ENCODE data around the gene RRP8.

The RRP8 gene

GRCh38 chr11:6601041-6601461 is 2.4 kb downstream of the RRP8 start:
- no peak for DNase-seq (ENCODE audit: low read depth in 2 of 2)

GRCh38 chr11:6599881-6600390 is 3.5 kb downstream of the RRP8 start:
- DNase-seq (ENCODE audit: low read depth in 2 of 2) = no peak

DNA sequence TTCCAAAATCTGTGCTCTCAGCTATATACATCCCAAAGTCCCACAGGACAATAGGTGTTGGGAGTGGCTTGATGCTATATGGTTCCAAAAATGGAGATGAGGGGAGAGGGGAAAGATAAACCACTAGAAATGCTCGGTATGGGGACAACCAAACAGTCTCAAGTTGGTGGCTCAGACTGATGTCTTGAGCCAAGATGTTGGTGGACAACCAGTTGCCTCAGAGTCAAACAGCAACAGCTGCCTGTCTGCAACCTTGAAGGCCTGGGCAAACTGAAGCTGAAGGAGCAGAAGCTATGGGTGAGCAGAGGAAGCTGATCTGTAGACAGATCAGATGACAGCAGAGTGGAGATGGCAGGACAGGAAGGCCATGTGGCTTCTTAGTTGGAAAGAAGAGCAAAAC is 4.0 kb downstream of the RRP8 start:
- no peak for DNase-seq (ENCODE audit: low read depth in 2 of 2)

DNA sequence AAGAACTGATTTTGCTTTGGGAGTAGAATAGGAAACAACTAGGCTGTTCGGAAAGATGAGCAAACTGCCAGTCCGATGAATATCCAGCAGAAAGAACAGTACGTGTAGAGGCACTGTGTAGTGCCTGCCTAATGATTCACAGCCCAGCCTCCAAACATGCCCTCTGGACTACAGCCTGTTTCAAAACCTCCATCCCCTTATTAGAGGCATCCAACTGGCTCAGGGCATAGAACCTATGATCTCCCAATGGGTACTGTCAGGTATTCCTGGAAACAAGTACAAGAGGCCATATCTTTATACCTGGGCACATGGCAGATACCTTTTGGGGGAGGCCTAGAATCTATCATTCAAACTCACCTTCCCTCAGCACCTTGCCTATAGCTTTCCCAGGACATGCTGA is 4.9 kb downstream of the RRP8 start:
- no peak for DNase-seq (ENCODE audit: low read depth in 2 of 2)

DNA sequence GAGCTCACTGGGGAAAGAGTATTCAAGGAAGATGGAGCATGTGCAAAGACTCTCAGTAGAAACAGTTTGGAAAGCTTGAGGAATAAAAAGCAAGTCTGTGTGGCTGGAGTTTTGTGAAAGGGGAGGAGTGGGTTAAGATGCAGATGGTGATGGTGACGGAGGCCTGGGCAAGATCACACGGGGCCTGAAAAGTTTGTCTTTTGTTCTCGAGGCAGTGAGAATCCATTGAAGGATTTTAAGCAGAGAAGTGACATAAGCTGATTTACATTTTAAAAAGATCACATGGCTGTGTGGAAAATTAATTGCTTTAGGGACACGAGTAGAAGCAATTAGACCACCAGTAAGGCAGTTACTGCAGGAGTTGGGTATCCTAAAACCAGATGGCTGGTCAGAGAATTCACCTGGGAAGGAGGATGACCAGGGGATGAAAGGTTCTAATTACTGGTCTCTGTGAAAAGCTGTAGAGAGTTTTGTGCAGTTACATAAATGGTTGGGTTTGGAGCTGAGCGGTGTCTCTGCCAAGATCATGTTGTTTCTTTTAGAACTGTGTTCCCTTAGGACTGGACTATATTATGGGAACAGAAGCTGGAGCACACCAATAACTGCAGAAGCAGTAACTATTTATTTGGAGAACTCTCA is 7.1 kb downstream of the RRP8 start:
- DNase-seq (ENCODE audit: low read depth in 2 of 2) = no peak

DNA sequence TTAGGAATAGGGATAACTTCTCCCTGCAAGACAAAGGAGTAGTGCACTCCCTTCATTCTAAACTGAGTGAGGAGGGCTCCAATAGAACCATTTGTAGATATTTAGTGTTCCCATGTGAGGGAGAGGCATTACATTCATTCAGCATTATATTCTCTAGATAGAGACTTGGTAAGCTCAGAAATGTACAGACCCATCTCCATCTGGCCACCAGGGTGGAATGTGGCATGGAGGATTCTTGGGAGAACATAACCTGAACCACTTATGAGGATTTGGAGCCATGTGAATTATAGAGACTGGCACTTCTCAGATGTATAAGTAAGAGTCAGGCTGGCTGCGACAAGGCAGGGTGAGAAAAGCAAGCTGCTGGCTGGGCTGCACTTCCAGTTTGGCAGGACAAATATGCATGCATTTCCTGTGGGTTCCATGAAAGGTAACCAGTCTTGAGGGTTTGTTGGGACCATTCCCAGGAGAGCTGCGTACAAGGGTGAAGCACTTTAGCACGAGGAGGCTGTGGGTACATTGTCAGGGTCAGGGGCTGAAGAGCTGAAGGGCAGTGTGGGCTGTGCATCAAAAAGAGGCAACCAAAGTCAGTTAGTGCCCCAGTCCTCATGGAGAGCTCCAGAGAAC is 9.2 kb downstream of the RRP8 start:
- no peak for DNase-seq (ENCODE audit: low read depth in 2 of 2)

DNA sequence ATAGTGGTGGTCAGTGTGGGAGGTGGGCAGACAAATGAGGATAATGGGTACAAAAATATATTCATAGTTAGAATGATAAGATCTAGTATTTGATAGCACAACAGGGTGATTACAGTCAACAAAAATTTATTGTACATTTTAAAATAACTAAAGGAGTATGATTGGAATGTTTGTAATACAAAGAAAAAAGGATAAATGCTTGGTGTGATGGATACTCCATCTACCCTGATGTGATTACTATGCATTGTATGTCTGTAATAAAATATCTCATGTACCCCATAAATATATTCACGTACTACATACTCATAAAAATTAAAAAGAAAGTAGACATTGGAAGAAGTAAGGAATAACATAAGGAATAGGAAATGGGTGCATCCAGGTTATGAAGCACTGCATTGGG is 15.4 kb downstream of the RRP8 start:
- DNase-seq (ENCODE audit: low read depth in 2 of 2) = no peak

GRCh38 chr11:6587360-6587953 is 16.0 kb downstream of the RRP8 start:
- no peak for DNase-seq (ENCODE audit: low read depth in 2 of 2)

DNA sequence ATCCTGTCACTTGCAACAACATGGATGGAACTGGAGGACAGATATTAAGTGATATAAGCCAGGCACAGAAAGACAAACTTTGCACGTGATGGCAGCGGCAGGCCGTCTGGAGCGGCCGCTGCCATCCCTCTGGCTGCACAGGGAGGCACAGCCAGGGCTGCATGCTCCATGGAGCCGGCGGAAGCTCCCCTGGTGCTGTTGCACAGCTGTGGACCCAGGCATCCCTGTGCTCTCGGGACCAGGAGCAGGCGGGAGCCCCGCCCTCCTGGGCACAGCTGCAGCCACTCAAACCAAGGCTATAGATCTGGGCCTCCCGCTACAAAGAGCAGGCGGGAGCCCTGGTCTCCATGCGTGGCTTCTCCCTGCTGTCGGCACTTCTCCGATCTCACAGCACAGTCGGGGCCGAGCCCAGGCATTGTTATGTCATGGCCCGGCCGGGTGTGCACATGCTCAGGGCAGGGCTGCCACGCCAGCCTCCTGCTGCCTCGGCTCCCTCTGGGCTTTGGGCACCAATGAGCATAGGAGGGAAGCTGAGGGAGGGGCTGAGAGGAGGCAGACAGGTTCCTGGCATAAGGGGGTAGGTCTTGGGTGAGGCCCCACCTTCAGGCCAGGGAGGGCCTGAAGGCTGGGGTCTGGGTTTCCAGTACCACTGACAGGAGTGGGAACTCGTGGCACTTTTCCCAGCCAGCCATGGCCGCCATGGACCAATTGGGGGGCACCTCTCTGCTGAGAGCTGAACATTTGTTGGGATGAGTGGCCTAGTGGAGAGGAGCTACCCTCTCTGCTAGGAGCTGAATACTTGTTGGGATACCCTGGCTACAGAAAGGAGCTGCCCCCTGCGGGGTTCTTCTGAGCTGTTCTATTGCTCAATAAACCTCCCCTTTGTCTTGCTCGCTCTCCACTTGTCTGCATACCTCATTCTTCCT is 16.7 kb downstream of the RRP8 start:
- DNase-seq (ENCODE audit: low read depth in 2 of 2) = no peak

DNA sequence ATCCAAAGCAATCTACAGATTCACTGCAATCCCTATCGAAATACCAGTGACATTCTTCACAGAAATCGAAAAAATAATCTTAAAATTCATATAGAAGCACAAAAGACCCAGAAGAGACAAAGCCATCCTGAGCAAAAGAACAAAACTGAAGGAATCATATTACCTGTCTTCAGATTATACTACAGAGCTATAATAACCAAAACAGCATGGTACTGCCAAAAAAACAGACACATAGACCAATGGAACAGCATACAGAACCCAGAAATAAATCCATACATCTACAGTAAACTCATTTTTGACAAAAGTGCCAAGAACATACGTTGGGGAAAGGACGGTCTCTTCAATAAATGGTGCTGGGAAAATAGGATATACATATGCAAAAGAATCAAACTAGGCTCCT is 18.9 kb downstream of the RRP8 start:
- DNase-seq (ENCODE audit: low read depth in 2 of 2) = no peak

DNA sequence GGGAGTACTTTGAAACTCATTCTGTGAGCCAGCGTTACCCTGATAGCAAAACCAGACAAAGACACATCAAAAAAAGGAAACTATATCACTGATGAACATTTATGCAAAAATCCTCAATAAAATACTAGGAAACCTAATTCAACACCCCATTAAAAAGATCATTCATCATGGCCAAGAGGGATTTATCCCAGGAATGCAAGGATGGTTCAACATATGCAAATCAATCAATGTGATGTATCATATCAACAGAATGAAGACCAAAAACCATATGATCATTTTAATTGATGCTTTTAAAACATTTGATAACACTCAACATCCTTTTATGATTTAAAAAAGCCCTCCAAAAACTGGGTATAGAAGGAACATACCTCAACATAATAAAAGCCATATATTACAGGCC is 19.8 kb downstream of the RRP8 start:
- DNase-seq (ENCODE audit: low read depth in 2 of 2) = no peak

DNA sequence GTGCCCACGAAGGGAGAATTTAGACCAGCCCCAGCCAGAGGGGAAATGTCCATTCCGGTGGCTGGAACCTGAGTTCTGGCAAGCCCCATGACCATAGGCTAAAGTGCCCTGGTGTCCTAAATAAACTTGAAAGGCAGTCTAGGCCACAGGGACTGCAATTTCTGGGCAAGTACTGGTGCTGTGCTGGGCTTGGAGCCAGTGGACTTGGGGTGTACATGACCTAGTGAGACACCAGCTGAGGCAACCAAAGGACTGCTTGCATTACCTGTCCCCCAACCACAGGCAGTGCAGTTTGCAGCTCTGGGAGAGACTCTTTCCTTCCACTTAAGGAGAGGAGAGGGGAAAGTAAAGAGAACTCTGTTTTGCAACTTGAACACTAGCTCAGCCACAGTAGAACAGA is 23.7 kb downstream of the RRP8 start:
- no peak for DNase-seq (ENCODE audit: low read depth in 2 of 2)

GRCh38 chr11:6578134-6578533 is 25.3 kb downstream of the RRP8 start:
- DNase-seq (ENCODE audit: low read depth in 2 of 2) = no peak

- DNase-seq (ENCODE audit: low read depth in 2 of 2) = no peak
Observed at GRCh38 chr11:6576471-6577373, 26.7 kb downstream of the RRP8 start.

GRCh38 chr11:6574816-6575715 is 28.4 kb downstream of the RRP8 start:
- no peak for DNase-seq (ENCODE audit: low read depth in 2 of 2)

DNA sequence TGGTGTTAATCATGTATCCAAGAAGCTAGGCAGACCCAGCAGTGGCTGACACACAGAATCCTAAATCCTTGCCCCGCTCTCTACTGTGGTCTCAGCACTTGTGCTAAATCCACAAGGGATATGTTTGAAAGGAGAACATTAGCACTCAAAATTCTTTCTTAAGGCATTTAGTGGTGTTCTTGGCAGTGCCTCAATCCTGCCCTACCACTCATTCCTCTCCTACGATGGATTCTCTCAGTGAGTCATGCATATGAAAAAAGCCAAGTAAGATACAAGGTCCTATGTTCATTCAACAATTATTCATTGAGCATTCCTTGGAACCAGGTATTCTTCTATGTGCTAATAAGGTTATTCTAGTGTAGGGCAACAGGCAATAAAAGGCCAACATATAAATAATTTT is 31.2 kb downstream of the RRP8 start:
- DNase-seq (ENCODE audit: low read depth in 2 of 2) = no peak

- DNase-seq (ENCODE audit: low read depth in 2 of 2) = no peak
Observed at GRCh38 chr11:6571434-6572008, 31.9 kb downstream of the RRP8 start.

DNA sequence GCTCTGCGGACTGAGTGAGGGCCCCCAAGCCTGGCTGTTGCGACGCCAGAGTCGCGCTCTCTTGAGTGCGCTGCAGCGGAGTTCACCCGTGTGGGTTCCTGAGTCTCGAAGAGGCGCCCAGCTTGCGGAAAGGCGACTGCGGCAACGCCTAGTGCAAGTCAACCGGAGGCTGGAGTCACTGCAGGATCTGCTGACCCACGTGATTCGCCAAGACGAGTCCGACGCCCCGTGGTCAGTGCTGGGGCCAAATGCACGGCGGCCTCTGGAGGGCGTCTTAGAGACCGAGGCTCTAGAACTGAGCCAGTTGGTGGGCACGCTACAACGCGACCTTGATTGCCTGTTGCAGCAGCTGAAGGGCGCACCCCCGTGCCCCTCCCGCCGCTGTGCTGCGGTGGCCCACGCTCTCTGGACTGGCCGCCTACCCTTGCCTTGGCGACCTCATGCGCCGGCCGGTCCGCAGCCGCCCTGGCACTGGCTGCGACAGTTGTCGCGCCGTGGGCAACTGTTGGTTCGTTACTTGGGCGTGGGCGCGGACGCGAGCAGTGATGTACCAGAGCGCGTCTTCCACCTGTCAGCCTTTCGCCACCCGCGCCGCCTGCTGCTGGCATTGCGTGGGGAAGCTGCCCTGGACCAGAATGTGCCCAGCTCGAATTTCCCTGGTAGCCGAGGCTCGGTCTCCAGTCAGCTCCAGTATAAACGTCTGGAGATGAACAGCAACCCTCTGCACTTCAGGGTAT is 32.6 kb downstream of the RRP8 start:
- DNase-seq (ENCODE audit: low read depth in 2 of 2) = no peak

DNA sequence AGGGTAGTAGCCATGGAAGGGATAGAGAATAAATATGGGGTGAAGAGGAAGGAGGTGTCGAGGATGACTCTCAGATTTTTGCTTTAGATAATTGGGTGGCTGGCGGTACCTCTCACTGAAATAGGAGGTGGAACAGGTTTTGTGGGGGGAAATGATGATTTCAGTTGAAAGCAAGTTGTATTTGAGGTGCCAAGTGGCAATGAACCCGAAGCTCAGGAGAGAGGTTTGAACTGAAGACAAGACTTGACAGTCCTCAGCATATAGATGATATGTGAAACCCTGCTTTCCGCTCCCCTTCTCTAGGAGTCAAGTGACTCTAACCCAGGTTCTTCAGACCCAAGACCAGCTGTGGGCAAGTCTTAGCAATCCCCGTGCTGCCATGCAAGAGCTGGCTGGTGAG is 33.7 kb downstream of the RRP8 start:
- DNase-seq (ENCODE audit: low read depth in 2 of 2) = no peak

All from stimulated activated CD4-positive, alpha-beta T cell treated with anti-CD3 and anti-CD28 coated beads, Interleukin-12 subunit alpha, Interleukin-12 subunit beta, amount 100 ng/mL, for 24 hours (primary cell).